ENCODE data around the gene GCHFR.

GCHFR gene

DNA sequence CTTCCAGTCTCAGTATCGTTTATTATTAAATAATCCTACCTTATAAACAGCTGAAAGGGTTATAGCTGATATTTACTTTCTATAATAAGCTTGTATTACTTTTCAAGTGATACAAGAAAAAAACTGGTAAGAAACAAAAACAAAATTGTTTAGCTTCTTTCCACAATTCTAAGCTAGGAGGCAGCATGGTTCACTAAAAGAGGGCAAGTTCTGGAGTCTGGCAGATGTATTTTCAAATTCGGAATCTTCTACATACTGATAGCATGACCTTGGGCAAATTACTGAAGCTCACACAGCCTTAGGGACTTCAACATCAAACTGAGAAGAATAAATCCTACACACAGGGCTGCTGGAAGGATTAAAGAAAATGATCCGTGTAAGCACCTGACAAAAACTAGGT lies 21.3 kb downstream of the GCHFR start:
- FAIRE-seq (no peak), DNase-seq (ENCODE audit: insufficient read length) (no peak)
- TF ChIP-seq POLR2AphosphoS5 (IDR thresholded peaks at IDR 0.05; ENCODE audit: low read depth, low read length) (no peak), POLR2A (IDR thresholded peaks at IDR 0.05; ENCODE audit: low read depth, low read length) (no peak), TAF1 (IDR thresholded peaks at IDR 0.05; ENCODE audit: borderline replicate concordance, low read depth, low read length) (no peak)

DNA sequence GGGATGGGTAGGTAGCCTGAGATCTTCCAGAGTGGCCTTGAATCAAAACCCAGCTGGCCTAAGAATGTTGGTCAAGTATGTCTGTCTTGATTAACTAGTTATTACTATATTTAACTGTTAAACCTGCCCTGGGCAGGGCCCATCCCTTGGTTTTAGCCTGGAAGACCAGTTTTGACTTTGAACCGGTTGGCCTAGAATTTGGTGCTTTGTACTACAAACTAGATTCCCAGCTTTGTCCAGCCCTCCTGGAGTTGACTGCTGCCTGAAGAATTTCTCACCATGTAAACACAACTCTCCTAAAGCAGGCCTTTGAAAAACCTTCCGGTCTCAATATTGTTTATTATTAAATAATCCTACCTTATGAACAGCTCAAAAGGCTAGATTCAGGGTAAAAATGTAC lies 21.9 kb downstream of the GCHFR start:
- TF ChIP-seq TAF1 (IDR thresholded peaks at IDR 0.05; ENCODE audit: borderline replicate concordance, low read depth, low read length): no peak
- TF ChIP-seq POLR2A (IDR thresholded peaks at IDR 0.05; ENCODE audit: low read depth, low read length): no peak
- no peak for TF ChIP-seq POLR2AphosphoS5 (IDR thresholded peaks at IDR 0.05; ENCODE audit: low read depth, low read length)
- DNase-seq (ENCODE audit: insufficient read length): no peak

DNA sequence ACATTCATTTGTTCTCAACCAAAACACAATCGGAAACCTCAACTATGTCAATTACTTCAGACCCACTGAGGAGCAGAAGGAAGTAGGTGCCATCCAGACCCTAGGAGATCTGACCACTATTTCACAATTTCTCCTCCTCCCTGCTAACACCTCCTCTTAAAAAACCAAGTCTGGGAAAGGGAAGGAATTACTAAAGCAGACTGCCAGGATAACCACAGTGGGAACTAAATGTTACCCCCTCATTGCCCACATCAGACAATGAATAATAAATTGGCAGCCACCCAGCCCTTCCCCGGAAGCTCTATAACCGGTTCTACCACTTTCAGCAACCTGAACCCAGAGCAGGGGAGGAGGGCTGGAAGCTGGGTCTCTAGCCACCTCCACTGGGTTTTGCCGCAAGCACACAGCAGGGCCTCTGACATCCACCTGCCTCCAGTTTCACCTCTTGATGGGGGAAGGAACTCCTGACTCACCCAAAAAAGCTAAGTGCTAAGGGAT lies 23.5 kb downstream of the GCHFR start:
- TF ChIP-seq TAF1 (IDR thresholded peaks at IDR 0.05; ENCODE audit: borderline replicate concordance, low read depth, low read length) (no peak), POLR2A (IDR thresholded peaks at IDR 0.05; ENCODE audit: low read depth, low read length) (no peak), POLR2AphosphoS5 (IDR thresholded peaks at IDR 0.05; ENCODE audit: low read depth, low read length) (no peak)
- no peak for FAIRE-seq
- no peak for DNase-seq (ENCODE audit: insufficient read length)

More for the DNA sequence above, 21.9 kb downstream of the GCHFR start:
- no peak for FAIRE-seq

DNA sequence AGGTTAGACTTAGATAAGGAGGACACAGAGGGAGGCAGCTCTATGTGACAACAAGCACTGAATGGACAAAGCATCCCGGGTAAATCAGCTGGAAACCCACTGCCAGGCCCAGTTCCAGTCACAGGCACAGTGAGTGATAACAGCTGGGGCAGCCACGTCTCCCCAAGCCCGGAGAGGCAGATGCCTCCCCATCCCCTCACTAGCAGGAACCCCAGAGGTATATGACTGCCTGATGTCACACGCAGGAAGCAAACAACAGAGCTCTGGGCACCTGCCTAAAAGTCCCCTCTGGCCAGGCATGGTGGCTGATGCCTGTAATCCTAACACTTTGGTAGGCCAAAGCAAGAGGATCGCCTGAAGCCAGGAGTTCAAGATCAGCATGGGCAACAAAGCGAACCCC lies 24.1 kb downstream of the GCHFR start:
- no peak for FAIRE-seq
- DNase-seq (ENCODE audit: insufficient read length): no peak
- TF ChIP-seq TAF1 (IDR thresholded peaks at IDR 0.05; ENCODE audit: borderline replicate concordance, low read depth, low read length) (no peak), POLR2A (IDR thresholded peaks at IDR 0.05; ENCODE audit: low read depth, low read length) (no peak), POLR2AphosphoS5 (IDR thresholded peaks at IDR 0.05; ENCODE audit: low read depth, low read length) (no peak)

DNA sequence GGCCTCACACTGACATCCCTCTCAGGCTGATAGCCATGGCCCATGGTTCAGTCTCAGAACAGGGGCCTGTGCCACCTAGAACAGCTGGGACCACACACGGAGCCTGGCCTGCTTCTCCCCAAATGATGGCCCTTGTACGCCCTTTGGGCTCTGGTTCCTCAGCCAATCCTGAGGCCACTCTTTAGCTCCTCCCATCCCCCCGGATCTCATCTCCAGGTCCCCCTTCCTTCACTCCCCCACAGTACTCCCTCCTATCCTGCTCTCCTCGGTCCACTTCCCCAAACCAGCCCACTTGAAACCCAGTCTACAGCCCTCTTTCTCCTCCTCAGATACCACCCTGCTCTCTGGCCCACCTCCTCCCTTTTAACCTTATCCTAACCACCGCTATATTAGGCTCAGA lies 25.3 kb downstream of the GCHFR start:
- no peak for TF ChIP-seq POLR2AphosphoS5 (IDR thresholded peaks at IDR 0.05; ENCODE audit: low read depth, low read length)
- TF ChIP-seq POLR2A (IDR thresholded peaks at IDR 0.05; ENCODE audit: low read depth, low read length): no peak
- TF ChIP-seq TAF1 (IDR thresholded peaks at IDR 0.05; ENCODE audit: borderline replicate concordance, low read depth, low read length): no peak
- no peak for FAIRE-seq
- DNase-seq (ENCODE audit: insufficient read length): no peak

DNA sequence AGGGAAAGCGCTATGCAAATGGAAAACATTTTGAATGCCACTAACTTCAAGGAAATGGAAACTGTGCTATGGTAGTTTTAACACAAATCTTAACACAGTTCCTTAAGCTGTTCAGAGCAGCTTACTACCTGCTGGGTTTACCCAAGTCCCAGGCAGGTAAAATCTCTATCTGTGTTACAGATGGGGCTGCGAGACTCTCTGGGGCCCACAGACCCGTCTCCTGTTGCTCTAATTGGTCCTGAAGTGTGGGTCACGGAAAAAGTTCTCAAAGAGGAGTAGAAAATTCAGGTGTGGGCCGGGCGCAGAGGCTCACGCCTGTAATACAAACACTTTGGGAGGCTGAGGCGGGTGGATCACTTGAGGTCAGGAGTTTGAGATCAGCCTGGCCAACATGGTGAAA lies 26.1 kb downstream of the GCHFR start:
- no peak for TF ChIP-seq POLR2A (IDR thresholded peaks at IDR 0.05; ENCODE audit: low read depth, low read length)
- TF ChIP-seq POLR2AphosphoS5 (IDR thresholded peaks at IDR 0.05; ENCODE audit: low read depth, low read length): no peak
- TF ChIP-seq TAF1 (IDR thresholded peaks at IDR 0.05; ENCODE audit: borderline replicate concordance, low read depth, low read length): no peak
- FAIRE-seq (no peak), DNase-seq (ENCODE audit: insufficient read length) (no peak)

DNA sequence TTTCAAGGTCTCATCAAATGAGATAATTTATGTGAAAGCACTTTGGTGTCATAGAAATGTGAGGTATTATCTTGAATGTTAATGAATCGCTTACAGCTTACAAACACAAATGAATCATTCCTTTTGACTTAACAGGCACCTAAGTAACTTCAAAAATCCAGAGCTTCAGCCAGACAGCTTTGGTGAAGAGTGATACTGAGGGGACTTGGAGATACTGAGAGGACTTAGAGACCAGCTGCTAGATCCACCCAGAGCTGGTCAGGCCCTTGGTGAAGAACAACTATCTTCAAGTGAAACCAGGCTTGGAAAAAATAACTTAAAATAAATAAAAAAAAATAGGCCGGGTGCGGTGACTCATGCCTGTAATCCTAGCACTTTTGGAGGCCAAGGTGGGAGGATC lies 26.9 kb downstream of the GCHFR start:
- DNase-seq (ENCODE audit: insufficient read length) (no peak), FAIRE-seq (no peak)
- TF ChIP-seq POLR2A (IDR thresholded peaks at IDR 0.05; ENCODE audit: low read depth, low read length): no peak
- no peak for TF ChIP-seq POLR2AphosphoS5 (IDR thresholded peaks at IDR 0.05; ENCODE audit: low read depth, low read length)
- no peak for TF ChIP-seq TAF1 (IDR thresholded peaks at IDR 0.05; ENCODE audit: borderline replicate concordance, low read depth, low read length)

DNA sequence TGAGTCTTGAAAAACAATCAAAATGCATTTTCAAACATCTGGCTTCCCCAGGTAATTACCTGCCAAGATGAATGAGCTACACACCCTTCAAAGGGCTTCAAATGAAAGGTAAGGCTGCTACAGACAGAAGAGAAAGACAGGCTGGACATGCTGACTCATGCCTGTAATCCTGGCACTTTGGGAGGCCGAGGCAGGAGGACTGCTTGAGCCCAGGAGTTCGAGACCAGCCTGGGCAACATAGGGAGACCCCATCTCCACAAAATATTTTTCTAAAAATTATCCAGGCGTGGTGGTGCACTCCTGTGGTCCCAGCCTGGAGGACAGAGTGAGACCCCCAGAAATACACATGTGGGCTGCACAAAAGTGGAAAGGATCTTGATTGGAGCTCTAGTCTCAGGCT lies 28.5 kb downstream of the GCHFR start:
- no peak for DNase-seq (ENCODE audit: insufficient read length)
- no peak for TF ChIP-seq TAF1 (IDR thresholded peaks at IDR 0.05; ENCODE audit: borderline replicate concordance, low read depth, low read length)
- no peak for TF ChIP-seq POLR2AphosphoS5 (IDR thresholded peaks at IDR 0.05; ENCODE audit: low read depth, low read length)
- TF ChIP-seq POLR2A (IDR thresholded peaks at IDR 0.05; ENCODE audit: low read depth, low read length): no peak
- no peak for FAIRE-seq

DNA sequence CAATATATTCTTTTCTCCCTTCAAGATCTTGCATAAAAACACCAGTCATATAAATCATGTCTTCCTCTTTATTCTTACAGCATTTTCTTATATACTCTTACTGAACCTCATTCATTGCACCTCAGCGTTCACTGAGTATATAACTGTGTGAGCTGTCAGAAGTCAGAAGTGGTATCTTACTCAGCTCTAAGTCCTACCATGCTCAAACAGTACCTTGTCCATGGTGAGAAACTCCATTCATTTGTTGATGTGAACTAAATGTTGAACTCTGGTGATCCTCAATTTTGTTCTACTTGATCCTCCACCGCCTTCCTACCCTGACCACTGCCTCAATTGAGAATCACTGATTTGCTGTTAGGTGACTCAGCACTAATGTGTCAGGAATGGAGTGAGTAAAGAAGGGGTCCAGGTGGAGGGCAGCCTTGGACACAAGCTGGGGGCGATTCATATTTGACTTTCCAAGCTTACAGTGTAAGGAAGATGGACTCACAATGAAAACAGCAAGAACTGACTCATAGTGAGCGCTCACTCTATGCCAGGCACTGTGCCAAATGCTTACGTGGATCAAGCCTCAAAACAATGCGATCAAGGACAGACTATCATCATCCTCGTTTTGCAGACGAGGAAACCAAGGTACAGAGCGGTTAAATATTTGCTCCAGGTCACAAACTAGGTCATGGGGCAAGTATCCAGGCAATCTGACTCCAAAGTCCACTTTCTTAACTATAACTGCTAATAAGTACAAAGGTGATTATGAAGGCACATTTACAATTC lies 29.5 kb downstream of the GCHFR start:
- no peak for TF ChIP-seq POLR2AphosphoS5 (IDR thresholded peaks at IDR 0.05; ENCODE audit: low read depth, low read length)
- no peak for TF ChIP-seq POLR2A (IDR thresholded peaks at IDR 0.05; ENCODE audit: low read depth, low read length)
- TF ChIP-seq TAF1 (IDR thresholded peaks at IDR 0.05; ENCODE audit: borderline replicate concordance, low read depth, low read length): no peak
- DNase-seq (ENCODE audit: insufficient read length) (no peak), FAIRE-seq (no peak)

DNA sequence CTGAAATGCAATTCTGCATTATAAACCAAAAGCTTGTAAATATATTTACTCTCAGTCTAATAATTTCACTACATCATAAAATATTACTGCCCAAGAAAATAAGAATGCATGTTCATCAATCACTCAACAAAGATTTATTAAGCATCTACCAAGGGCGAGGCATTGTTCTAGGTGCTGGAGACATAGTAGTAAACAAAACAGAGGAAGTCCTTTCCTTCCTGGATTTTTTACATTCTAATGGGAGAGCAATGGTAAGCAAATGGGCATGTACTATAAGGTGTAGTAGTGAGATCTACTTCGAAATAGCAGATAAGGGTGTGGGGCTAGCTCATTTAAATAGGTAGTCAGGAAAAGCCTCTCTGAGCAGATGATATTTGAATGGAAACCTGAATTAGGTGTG lies 32.2 kb downstream of the GCHFR start:
- DNase-seq (ENCODE audit: insufficient read length) (no peak), FAIRE-seq (no peak)
- TF ChIP-seq TAF1 (IDR thresholded peaks at IDR 0.05; ENCODE audit: borderline replicate concordance, low read depth, low read length): no peak

DNA sequence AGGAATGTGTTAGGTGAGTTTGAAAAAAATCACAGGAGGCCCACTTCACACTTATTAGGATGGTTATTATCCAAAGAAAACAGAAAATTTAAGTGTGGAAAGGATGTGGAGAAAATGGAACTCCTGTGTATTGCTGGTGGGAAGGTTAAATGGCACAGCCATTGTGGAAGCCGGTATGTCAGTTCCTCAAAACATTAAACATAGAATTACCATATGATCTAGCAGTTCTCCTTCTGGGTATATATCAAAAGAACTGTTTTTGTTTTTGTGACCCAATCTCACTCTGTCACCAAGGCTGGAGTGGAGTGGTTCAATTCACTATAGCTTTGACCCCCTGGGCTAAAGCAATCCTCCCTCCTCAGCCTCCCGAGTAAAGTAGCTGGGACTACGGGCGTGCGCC lies 32.6 kb downstream of the GCHFR start:
- TF ChIP-seq POLR2A (IDR thresholded peaks at IDR 0.05; ENCODE audit: low read depth, low read length) (no peak), POLR2AphosphoS5 (IDR thresholded peaks at IDR 0.05; ENCODE audit: low read depth, low read length) (no peak), TAF1 (IDR thresholded peaks at IDR 0.05; ENCODE audit: borderline replicate concordance, low read depth, low read length) (no peak)
- no peak for DNase-seq (ENCODE audit: insufficient read length)
- FAIRE-seq: no peak

DNA sequence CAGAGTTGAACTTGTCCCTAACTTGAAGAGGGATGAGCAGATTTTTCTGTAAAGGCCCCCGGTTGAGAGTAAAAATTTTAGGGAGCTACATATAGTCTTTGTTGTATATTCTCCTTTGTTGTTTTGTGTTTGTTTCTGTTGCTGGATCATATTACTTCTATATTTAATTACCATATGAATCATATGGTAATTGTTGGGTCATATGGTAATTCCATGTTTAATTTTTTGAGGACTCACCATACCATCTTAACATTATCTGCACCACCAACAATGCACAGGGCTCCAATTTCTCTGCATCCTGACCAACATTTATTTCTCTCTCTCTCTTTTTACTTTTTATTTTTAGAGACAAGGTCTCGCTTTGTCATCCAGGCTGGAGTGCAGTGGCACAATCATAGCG lies 35.7 kb downstream of the GCHFR start:
- FAIRE-seq (no peak), DNase-seq (ENCODE audit: insufficient read length) (no peak)
- TF ChIP-seq TAF1 (IDR thresholded peaks at IDR 0.05; ENCODE audit: borderline replicate concordance, low read depth, low read length) (no peak), POLR2AphosphoS5 (IDR thresholded peaks at IDR 0.05; ENCODE audit: low read depth, low read length) (no peak), POLR2A (IDR thresholded peaks at IDR 0.05; ENCODE audit: low read depth, low read length) (no peak)

All from GM12892 (cell line).